ENCODE measurements around the gene RBM28. TPM values are rescaled to one million over a fixed set of nuclear protein-coding genes. Genes with fewer than 3 reads are reported as not detected.

RBM28 gene
- polyA plus RNA-seq, 1 donor (not counting 4 experiments of a cell fraction or from before 2014, with no cell fraction given), result 36.4 TPM

DNA sequence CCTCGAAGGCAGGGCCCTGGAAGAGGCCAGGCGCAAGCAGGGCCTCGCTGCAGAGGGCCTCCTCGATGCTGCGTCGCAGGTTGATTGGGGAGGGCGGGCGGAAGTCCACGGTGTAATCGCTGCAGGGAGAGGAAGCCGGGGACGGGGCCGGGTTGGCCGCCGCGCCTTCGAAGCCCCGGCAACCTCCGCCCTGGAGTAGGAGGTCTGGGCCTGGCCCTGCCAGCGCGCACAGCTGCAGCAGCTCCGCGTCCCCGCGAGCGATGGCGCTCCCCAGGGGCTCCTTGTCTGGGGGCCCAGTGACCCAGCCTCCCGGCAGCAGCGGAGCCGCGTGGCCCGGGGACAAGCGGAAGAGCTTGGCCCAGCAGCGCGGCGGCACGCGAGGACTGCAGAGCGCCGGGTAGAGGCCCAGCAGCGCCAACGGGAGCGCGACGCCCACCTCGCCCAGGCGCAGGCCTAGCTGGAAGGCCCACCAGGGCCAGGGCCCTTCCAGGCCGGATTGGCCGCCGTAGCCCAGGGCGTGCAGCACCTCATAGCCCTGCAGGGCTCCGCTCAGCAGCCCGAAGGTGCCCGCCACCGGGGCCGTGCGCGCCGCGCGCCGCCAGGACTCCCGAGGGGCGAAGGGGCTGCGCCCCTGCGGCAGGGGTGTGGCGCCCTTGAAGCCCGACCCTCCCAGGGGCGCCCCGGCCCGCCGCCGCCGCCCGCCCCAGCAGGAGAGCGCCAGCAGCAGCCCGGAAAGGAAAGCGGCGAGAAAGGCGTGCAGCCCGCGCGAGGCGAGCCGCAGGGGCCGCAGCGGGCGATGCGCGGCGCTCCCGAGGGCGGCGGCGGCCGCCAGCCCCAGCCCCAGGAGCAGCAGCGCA is 7.8 kb upstream of the RBM28 start:
- Histone ChIP-seq H4K20me1 (ENCODE audit: control insufficient read depth, extremely low read depth, insufficient read depth, low read length) (no peaks in the 10 kb centered on the region), H2AFZ (ENCODE audit: control insufficient read depth, low read length) (no peak overlapping the region), H3K9ac (ENCODE audit: control insufficient read depth, extremely low read depth, insufficient read depth, low read length) (no peak overlapping the region), H3K27me3 (ENCODE audit: control insufficient read depth, extremely low read depth, insufficient read depth, low read length) (peaks cover 39% of the 10 kb centered on the region), H3K36me3 (ENCODE audit: control insufficient read depth in 2 of 2, extremely low read depth in 1 of 2, insufficient read depth in 2 of 2, low read length in 2 of 2) (no peaks in the 10 kb centered on the region), H3K4me3 (ENCODE audit: control insufficient read depth in 2 of 3, extremely low read depth in 1 of 3, insufficient read depth in 2 of 3, low read depth in 1 of 3, low read length in 3 of 3) (no peak overlapping the region), H3K9me3 (ENCODE audit: control insufficient read depth, low read depth, low read length) (no peaks in the 10 kb centered on the region), H3K4me1 (ENCODE audit: control insufficient read depth, extremely low read depth, insufficient read depth, low read length) (peaks cover 4% of the 10 kb centered on the region), H3K27ac (ENCODE audit: control insufficient read depth, insufficient read depth, low read length) (no peak overlapping the region), H3K4me2 (ENCODE audit: control insufficient read depth, extremely low read depth, insufficient read depth, low read depth, low read length) (no peak overlapping the region), H3K9me1 (ENCODE audit: control insufficient read depth, extremely low read depth, insufficient read depth, low read length) (no peaks in the 10 kb centered on the region), H3K79me2 (ENCODE audit: control insufficient read depth, insufficient read depth, low read length) (no peaks in the 10 kb centered on the region)
- TF ChIP-seq, protein P1, sequence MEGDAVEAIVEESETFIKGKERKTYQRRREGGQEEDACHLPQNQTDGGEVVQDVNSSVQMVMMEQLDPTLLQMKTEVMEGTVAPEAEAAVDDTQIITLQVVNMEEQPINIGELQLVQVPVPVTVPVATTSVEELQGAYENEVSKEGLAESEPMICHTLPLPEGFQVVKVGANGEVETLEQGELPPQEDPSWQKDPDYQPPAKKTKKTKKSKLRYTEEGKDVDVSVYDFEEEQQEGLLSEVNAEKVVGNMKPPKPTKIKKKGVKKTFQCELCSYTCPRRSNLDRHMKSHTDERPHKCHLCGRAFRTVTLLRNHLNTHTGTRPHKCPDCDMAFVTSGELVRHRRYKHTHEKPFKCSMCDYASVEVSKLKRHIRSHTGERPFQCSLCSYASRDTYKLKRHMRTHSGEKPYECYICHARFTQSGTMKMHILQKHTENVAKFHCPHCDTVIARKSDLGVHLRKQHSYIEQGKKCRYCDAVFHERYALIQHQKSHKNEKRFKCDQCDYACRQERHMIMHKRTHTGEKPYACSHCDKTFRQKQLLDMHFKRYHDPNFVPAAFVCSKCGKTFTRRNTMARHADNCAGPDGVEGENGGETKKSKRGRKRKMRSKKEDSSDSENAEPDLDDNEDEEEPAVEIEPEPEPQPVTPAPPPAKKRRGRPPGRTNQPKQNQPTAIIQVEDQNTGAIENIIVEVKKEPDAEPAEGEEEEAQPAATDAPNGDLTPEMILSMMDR (optimal IDR thresholded peaks at IDR 0.05 in 1 of 3, IDR thresholded peaks at IDR 0.05 in 1 of 3, conservative IDR thresholded peaks at IDR 0.05 in 1 of 3; ENCODE audit: extremely low read depth in 1 of 3, insufficient read depth in 2 of 3, low read length in 3 of 3), result no peak
- no peak for TF ChIP-seq EZH2 (IDR thresholded peaks at IDR 0.05; ENCODE audit: low read length)
- DNase-seq (ENCODE audit: low read depth, low spot score) (no peak), FAIRE-seq (no peak)
- dilution Hi-C loops (cut with MboI; ENCODE audit: extremely low pct_ligation_motif_present, low sequenced_read_pairs), result no loop called here

DNA sequence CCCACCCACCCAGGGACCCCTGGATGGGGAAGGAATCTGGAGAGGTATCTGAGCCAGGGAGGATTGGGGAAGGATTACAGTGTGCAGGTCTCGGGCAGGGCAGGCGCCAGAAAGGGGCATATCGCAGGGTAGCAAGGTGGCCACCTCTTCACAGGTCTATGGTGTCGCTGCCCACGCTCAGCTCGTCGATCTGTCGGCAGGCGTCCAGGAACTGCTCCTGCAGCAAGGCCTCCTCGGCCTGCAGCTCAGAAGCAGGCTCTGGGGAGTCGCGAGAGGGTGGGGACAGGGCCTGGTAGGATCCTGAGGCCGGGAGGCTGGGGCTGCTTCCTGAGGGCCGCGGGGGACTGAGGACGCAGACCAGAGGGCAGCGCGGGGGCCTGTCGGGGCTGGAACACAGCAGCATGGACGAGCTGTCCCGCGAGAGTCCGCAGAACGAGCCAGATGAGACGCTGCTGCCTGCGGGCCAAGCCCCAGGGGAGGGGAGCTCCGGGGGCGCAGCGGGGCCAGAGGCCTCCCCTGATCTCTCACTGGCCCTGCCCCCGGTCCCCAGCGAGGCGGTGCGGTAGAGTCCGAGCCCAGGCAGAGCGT is 7.1 kb upstream of the RBM28 start:
- no peaks in the 10 kb centered on the region for H3K9me1 ChIP-seq (ENCODE audit: control insufficient read depth, extremely low read depth, insufficient read depth, low read length)
- no peaks in the 10 kb centered on the region for H3K9me3 ChIP-seq (ENCODE audit: control insufficient read depth, low read depth, low read length)
- no peak overlapping the region for H3K9ac ChIP-seq (ENCODE audit: control insufficient read depth, extremely low read depth, insufficient read depth, low read length)
- FAIRE-seq (no peak), DNase-seq (ENCODE audit: low read depth, low spot score) (no peak)
- H2AFZ ChIP-seq (ENCODE audit: control insufficient read depth, low read length), result no peak overlapping the region
- peaks cover 4% of the 10 kb centered on the region for H3K4me1 ChIP-seq (ENCODE audit: control insufficient read depth, extremely low read depth, insufficient read depth, low read length)
- no peak for TF ChIP-seq EZH2 (IDR thresholded peaks at IDR 0.05; ENCODE audit: low read length)
- TF ChIP-seq, protein P1 (optimal IDR thresholded peaks at IDR 0.05 in 1 of 3, IDR thresholded peaks at IDR 0.05 in 1 of 3, conservative IDR thresholded peaks at IDR 0.05 in 1 of 3; ENCODE audit: extremely low read depth in 1 of 3, insufficient read depth in 2 of 3, low read length in 3 of 3), result no peak
- no peak overlapping the region for H3K27ac ChIP-seq (ENCODE audit: control insufficient read depth, insufficient read depth, low read length)
- H3K79me2 ChIP-seq (ENCODE audit: control insufficient read depth, insufficient read depth, low read length), result no peaks in the 10 kb centered on the region
- H3K4me3 ChIP-seq (ENCODE audit: control insufficient read depth in 2 of 3, extremely low read depth in 1 of 3, insufficient read depth in 2 of 3, low read depth in 1 of 3, low read length in 3 of 3), result no peak overlapping the region
- H3K4me2 ChIP-seq (ENCODE audit: control insufficient read depth, extremely low read depth, insufficient read depth, low read depth, low read length), result no peak overlapping the region
- dilution Hi-C loops (cut with MboI; ENCODE audit: extremely low pct_ligation_motif_present, low sequenced_read_pairs), result no loop called here
- peaks cover 39% of the 10 kb centered on the region for H3K27me3 ChIP-seq (ENCODE audit: control insufficient read depth, extremely low read depth, insufficient read depth, low read length)
- no peaks in the 10 kb centered on the region for H4K20me1 ChIP-seq (ENCODE audit: control insufficient read depth, extremely low read depth, insufficient read depth, low read length)
- H3K36me3 ChIP-seq (ENCODE audit: control insufficient read depth in 2 of 2, extremely low read depth in 1 of 2, insufficient read depth in 2 of 2, low read length in 2 of 2), result no peaks in the 10 kb centered on the region

All from keratinocyte (primary cell).